NCI-H2196 (cell line): ENCODE results near the gene ANGEL1.

Experiments
- DNase-seq: peaks from one replicate; lab custom pipeline; 2025; ENCODE audit not compliant: unreplicated experiment; lab: John Stamatoyannopoulos, UW

Gene ANGEL1

GRCh38 chr14:76820700-76821099 lies 8.0 kb upstream of the ANGEL1 start:
- DNase-seq = no peak

DNA sequence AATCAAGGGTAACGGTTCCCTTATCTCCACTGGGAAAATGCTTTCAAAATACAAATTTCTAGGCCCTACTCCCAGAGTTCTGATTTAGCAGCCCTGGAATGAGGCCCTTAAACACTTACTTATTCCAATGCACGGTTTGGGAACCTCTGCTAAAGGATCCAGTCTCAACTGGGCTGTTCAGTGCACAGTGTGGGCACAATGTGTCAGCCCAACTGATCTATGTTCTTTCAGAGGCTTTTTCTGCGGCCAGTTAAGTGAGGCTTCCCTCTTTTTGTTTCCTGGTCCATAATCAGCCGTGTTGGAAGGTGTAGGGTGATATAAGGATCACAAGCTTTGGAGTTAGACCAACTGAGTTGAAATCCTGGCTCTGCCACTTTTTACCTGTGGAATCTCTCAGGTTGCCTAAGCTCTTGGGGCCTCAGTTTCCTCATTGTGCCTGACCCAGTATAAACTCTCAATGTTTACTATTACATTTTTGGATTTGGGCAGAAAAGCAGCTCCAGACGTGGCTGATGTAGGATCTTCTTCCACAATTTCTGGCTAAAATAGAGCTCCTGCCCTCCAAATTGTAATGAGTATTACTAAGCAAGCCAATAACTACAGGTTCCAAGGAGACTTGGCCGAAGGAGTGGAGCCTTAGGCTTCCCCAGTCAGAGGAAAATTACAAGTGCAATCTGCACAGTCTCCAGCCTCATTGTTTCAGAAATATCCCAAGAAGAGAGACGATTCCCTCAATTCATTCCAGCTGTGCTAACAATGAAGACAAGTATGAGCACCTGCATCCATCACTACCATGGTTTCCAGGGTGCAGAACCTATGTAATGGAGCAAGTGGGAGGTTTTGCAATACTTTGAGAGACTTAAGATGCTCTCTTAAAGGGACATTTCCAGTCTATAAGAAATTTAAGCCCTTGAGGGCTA lies 2.3 kb upstream of the ANGEL1 start:
- no peak for DNase-seq

- peak; percentile 27 for DNase-seq
Measured at GRCh38 chr14:76812093-76812421, 625 bp downstream of the ANGEL1 start.

GRCh38 chr14:76811561-76811960 lies 1.1 kb downstream of the ANGEL1 start:
- no peak for DNase-seq

DNA sequence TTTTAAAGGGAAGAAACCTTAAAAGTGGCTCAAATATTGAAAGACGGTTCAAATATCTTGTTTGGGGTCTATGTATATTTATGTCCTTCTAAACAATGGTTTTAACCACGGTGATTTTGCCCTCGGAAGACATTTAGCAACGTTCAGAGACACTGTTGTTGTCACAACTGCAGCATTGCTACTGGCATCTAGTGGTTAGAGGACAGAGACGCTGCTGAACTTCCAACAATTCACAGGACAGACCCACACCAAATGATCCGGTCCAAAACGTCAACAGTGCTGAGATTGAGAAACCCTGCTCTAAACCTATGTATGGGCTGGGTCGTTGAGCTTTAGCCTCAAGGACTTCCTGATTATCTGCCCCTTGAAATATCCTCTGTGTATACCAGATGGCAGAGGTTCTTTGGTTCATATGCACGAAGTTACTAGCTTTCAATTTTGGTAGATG lies 1.7 kb downstream of the ANGEL1 start:
- DNase-seq = peak; percentile 30

DNA sequence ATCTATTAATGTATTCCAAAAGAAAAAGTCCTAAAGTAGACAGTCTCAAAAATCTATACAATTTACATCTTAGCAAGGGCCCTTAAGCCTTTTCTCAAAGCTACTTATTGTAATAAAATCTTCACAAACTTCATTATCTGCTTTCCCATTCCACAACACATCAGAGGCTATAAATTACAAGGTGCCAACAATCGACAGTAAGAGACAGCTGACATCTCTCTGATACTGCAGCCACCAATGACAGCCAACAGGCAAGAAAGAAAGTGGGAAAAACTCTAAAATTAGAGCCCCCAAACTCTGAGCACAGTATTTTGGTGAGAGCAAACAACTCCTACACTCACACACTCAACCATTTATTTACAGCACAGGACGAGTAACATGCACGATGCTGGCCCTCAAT lies 2.2 kb downstream of the ANGEL1 start:
- DNase-seq = no peak

GRCh38 chr14:76808990-76809389 lies 3.7 kb downstream of the ANGEL1 start:
- no peak for DNase-seq

GRCh38 chr14:76808011-76808410 lies 4.7 kb downstream of the ANGEL1 start:
- DNase-seq = no peak

GRCh38 chr14:76806446-76806845 lies 6.2 kb downstream of the ANGEL1 start:
- DNase-seq = no peak

DNA sequence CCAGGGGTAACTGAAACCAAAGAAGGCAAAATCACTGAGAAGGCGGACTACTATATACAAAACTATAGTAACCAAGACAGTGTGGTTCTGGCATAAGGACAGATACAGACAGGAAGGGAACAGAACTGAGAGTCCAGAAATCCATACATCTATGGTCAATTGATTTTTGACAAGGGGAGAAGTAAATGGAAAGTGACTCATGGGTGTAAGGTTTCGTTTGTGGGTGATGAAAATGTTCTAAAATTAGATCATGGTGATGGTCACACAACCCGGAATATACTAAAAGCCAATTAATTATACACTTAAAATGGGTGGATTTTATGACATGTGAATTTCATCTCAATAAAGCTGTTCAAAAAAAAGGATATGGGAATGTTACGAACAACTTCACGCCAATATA lies 18.7 kb downstream of the ANGEL1 start:
- no peak for DNase-seq

GRCh38 chr14:76793324-76793723 lies 19.4 kb downstream of the ANGEL1 start:
- no peak for DNase-seq

- no peak for DNase-seq
Measured at GRCh38 chr14:76792422-76792821, 20.3 kb downstream of the ANGEL1 start.

DNA sequence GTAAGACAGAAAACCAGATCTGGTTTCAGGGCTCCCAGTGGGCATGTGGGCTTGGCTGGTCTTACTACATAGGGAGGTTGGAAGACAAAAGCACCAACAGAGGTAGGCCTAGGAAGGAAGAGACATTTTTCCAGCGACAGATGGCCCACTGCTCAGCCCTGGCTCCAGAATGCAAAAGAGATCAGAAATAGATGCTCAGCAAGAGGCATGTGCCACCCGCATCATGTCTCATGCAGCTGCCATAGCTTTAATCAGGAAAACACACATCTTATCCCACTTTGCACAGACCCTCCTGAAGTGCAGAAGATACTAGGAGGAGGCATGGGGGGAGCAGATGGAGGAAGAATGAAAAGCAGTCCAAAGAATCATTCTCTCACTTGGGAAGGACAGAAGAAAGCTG lies 26.1 kb downstream of the ANGEL1 start:
- DNase-seq = no peak

DNA sequence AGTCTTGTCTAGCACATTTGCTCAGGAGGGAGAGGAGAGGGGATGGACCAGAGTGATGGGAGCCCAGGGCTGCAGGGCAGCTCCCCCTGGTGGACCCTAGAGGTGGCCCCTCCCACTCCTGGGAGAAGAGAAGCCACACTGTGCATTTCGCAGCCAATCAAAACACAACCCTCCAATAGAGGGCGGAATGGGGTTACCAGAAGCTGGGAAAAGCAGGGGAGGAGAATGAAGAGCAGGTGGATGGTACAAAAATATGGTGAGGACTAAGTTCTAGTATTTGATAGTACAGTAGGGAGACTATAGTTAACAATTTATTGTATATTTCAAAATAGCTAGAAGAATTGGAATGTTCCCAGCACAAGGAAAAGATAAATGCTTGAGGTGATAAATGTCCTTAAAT lies 27.8 kb downstream of the ANGEL1 start:
- peak; percentile 76 for DNase-seq

GRCh38 chr14:76784266-76784874 lies 28.3 kb downstream of the ANGEL1 start:
- DNase-seq = no peak

DNA sequence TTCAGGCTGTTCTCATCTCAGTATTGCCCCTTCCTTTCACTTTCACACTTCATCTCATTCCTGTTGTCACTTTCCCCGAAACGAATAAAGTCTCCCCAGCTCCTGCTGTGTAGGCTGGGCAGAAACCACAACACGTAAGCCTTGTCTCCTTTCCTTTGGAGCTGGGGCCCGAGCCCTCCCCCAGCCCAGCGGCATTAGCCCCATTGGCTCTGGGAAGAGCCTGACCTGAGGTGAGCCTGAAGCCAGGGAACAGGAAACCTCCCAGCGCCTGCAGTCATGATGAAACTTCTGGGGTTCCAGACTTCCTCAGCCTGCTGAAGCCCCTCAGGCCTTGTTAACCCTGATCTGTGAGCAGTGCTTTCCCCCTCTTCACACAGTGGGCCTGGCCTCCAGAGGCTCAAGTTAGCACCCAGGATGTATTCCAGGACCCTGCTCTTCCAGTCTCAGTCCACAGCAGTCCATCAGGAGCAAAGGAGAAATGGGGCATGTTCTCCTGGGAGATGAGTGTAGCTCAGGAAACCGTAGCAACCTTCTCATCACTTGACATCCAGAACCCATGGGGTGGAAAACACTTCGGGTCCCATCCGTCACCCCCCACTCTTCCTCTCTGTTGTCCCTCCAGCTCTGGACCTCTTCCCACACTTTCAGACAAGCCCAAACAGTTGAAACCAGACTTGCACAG lies 29.7 kb downstream of the ANGEL1 start:
- DNase-seq = no peak

DNA sequence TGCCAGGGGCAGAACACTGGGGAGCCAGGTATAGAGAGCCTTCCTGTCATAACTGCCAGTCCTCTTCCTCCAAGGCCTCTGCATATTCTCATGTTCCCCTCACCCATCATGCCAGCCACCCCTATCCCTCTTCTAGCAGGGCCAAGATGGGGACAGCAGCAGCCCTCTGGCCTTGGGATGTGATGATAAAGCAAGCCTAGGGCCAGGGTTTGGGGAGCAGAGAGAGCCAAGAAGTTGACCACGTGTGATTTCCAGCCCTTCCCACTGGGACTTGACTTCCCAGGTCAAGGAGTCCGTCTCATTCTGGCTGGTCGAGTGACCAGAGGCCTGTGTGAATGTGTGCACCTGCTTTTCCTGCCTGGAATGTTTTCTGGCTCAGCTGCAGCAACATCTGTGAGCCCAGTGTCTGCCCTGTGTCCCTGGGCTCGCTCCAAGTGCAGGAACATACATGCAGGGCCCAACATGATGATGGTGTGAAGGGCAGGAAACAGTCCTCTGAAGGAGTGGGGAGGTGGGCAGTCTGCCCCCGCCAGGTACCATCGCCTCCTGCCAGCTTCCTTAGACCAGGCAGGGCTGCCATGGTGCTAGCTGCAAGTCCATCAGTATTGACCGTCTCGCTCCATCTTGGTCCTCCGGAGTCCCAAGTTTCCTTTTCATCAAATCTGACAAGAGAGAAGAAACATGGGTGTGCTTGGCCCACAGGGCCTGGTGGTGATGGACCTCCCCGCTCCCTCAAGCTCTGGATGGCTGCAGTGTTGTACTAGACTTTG lies 30.4 kb downstream of the ANGEL1 start:
- no peak for DNase-seq

- DNase-seq = no peak
Measured at GRCh38 chr14:76781648-76782051, 31.0 kb downstream of the ANGEL1 start.

DNA sequence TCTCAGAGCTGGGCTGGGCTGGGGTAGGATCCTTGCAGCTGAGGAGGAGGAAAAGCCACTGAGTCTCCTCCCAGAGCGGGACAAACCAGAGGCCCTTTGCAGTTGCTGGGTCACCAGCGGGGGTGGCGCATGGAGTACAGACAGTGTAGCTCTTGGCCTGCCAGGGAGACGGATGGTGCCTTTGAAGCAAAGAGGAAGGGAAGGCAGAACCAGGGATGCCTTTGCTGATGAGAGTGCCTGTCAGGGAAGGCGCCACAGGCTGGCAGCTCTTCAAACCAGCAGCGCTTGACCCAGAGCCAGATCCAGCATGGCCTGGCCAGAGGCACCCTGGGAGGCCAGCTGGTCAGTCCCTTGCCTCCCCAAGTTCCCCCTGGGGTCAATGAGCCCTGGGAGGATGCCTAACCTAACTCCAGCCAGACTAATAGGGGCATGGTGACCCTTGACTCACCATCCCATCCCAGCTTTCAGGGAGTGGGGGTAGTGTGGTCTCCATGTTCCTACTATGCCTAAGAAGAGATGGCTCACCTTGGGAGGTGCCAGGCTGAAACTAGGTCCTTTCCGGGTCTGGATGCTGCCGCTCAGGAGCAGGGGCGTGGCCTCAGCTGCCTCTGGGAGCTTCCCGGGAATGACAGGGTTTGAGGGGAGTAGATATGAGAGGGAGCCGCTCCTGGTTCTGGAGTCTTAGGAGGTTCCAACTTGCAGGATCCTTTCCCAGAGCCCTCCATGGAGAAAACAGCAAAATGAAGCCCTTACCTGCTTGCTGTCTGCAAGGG lies 31.6 kb downstream of the ANGEL1 start:
- DNase-seq = peak; percentile 16

DNA sequence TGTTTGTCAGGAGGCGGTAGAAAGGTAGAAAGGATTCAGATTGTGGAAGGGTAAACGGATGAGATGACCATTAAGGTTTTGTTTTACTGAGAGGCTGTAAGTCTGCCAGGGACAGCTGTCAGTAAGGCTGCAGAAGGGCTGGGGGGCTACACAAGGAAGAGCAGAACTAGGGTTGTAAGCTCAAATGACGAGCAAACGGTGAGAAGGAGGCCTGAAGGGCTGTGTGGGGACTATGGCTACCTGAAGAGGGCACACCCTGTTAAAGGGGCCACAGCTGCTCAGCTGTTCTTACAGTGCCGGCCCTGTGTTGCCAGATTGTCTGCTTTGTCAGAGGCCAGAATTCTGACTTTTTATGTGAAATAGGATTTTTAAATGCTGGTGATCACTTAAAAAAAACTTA lies 32.3 kb downstream of the ANGEL1 start:
- DNase-seq = no peak

- DNase-seq = no peak
Measured at GRCh38 chr14:76780058-76780345, 32.7 kb downstream of the ANGEL1 start.
